Loucy (cell line): ENCODE data around the gene ASB2.

Experiments
- CTCF ChIP-seq: fragments of 200-600 bp; sonication (generic); conservative IDR thresholded peaks from 2 replicates; pipeline ENCODE4 v1.5.1; 2014; ENCODE audit warnings: mild to moderate bottlenecking, antibody characterized with exemption, low read length
- EZH2phosphoT487 ChIP-seq: fragments of 200-600 bp; IDR thresholded peaks from 2 replicates; pipeline ENCODE4 v1.6.1; 2018; ENCODE audit warnings: antibody characterized with exemption, mild to moderate bottlenecking, moderate library complexity, borderline replicate concordance

DNA sequence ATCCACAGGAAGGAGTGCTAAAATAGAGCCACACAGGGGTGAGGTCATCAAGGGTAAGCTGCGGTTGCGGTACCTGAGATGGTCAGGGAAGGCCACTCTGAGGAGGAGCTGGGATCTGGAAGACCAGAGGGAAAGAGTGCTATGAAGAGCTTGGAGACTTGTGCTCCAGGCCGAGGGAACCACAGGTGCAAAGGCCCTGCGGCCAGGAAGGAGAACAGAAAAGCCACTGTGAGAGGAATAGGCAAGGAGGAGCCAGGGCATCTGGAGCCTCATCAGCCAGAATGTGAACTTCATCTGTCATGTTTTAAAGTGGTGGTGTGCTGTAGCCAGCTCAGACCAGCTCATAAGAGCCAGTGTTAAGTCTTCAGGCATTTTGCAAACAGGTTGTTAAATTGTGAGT, 15.3 kb upstream of the ASB2 start:
- TF ChIP-seq CTCF (no peak), EZH2phosphoT487 (no peak)
